HepG2 (cell line): ENCODE measurements around the gene DENND2D. TPM values are rescaled to one million over a fixed set of nuclear protein-coding genes. Genes with fewer than 3 reads are reported as not detected.
A peak's percentile ranks its signal among the peaks of the same experiment; 100 is the strongest.

Experiments
- ETV5 ChIP-seq: IDR thresholded peaks from 2 replicates; pipeline ENCODE4 v1.6.1; 2018; ENCODE audit warnings: missing biosample characterization, missing genetic modification reagents, inconsistent platforms, borderline replicate concordance
- FOXK1 ChIP-seq: sonication (generic); formaldehyde crosslinking; IDR thresholded peaks from 2 replicates; pipeline ENCODE4 v1.4.0; 2020; ENCODE audit warnings: low read depth, missing genetic modification reagents, borderline replicate concordance
- HMG20B ChIP-seq: conservative IDR thresholded peaks from 2 replicates; pipeline ENCODE4 v1.6.1; 2016; ENCODE audit warnings: missing genetic modification reagents, missing compliant biosample characterization
- IKZF5 ChIP-seq: IDR thresholded peaks from 2 replicates; pipeline ENCODE4 v1.6.1; 2018; ENCODE audit warnings: missing genetic modification reagents, mild to moderate bottlenecking, missing compliant biosample characterization
- SMARCC2 ChIP-seq: fragments of 450-650 bp; IDR thresholded peaks from 2 replicates; pipeline ENCODE4 v1.6.1; 2017; ENCODE audit warnings: antibody characterized with exemption, mild to moderate bottlenecking
- THAP11 ChIP-seq: IDR thresholded peaks from 2 replicates; pipeline ENCODE4 v1.6.1; 2016; ENCODE audit warnings: missing biosample characterization, missing genetic modification reagents
- ZBTB14 ChIP-seq: sonication (generic); formaldehyde crosslinking; IDR thresholded peaks from 2 replicates; pipeline ENCODE4 v1.4.0; 2020; ENCODE audit warnings: missing genetic modification reagents
- ZBTB26 ChIP-seq: IDR thresholded peaks from 2 replicates; pipeline ENCODE4 v1.6.1; 2016; ENCODE audit warnings: missing compliant biosample characterization, missing genetic modification reagents, borderline replicate concordance
- ZNF12 ChIP-seq: sonication (generic); formaldehyde crosslinking; IDR thresholded peaks from 2 replicates; pipeline ENCODE4 v1.5.0; 2020; ENCODE audit warnings: missing genetic modification reagents
- ZNF280D ChIP-seq: sonication (generic); formaldehyde crosslinking; IDR thresholded peaks from 2 replicates; pipeline ENCODE4 v1.5.1; 2020; ENCODE audit warnings: mild to moderate bottlenecking, missing genetic modification reagents
- ZNF33A ChIP-seq: sonication (generic); formaldehyde crosslinking; IDR thresholded peaks from 2 replicates; pipeline ENCODE4 v1.5.1; 2020; ENCODE audit warnings: missing genetic modification reagents, mild to moderate bottlenecking, moderate library complexity, borderline replicate concordance
- ZNF414 ChIP-seq: sonication (generic); formaldehyde crosslinking; IDR thresholded peaks from 2 replicates; pipeline ENCODE4 v1.5.0; 2020; ENCODE audit warnings: missing genetic modification reagents
- ZNF543 ChIP-seq: sonication (generic); formaldehyde crosslinking; IDR thresholded peaks from 2 replicates; pipeline ENCODE4 v1.4.0; 2020; ENCODE audit warnings: mild to moderate bottlenecking, missing genetic modification reagents
- ZNF740 ChIP-seq: sonication (generic); formaldehyde crosslinking; IDR thresholded peaks from 2 replicates; pipeline ENCODE4 v1.4.0; 2020; ENCODE audit warnings: missing genetic modification reagents
- ZXDC ChIP-seq: sonication (generic); formaldehyde crosslinking; IDR thresholded peaks from 2 replicates; pipeline ENCODE4 v1.5.0; 2020; ENCODE audit warnings: mild to moderate bottlenecking, missing genetic modification reagents
- polyA plus RNA-seq, 8 experiments: library from polyadenylated mRNA; depleted of rRNA in 3 of 8; stranded (reverse) in 7 of 8; unstranded in 1 of 8; fragments of >200 nt; fragmentation: Illumina TruSeq in 4 of 8; extraction: Trizol in 4 of 8; gene quantifications; 2 replicates each; pipeline versions ENCODE4 v1.2.1 to v1.2.3, GENCODE V29; 2011 to 2016; ENCODE audit warnings: low read depth in 4 of 8, missing spikeins in 1 of 8, mixed read lengths in 1 of 8; ENCODE audit not compliant: insufficient read depth in 1 of 8
- total RNA-seq, 5 experiments: library from RNA; depleted of rRNA; stranded (reverse); fragments of >200 nt; fragmentation: Illumina TruSeq; extraction: Trizol; gene quantifications; 2 replicates each; pipeline ENCODE4 v1.2.3, GENCODE V29; 2016; ENCODE audit warnings: low read depth in 1 of 5

Gene DENND2D
- total and polyA plus RNA-seq, 2 of the 13 experiments (the other 11 are each of a cell fraction or from before 2014, with no cell fraction given) = 0.04 TPM; not detected in 1

GRCh38 chr1:111139956-111140679 is 60.3 kb downstream of the DENND2D start, which contains the start of the genes CEPT1 and DRAM2 (continued):
- TF ChIP-seq ZBTB26 (CRISPR knock-in tag) = peak; percentile 63; the same call in 1 of the 2 replicates
- peak; percentile 9; the same call in 1 of the 2 replicates for TF ChIP-seq HMG20B (CRISPR knock-in tag)
- peak; percentile 82 for TF ChIP-seq IKZF5 (CRISPR knock-in tag)
- 0 out of 2 replicates have a peak, but pooled peaks have one; percentile 58 for TF ChIP-seq ZNF33A
- 0 out of 2 replicates have a peak, but pooled peaks have one; percentile 45 for TF ChIP-seq ZNF740
- no peak for TF ChIP-seq SMARCC2
- TF ChIP-seq FOXK1 = peak; percentile 71; the same call in 1 of the 2 replicates
- TF ChIP-seq ZNF414 (CRISPR knock-in tag) = no peak; the same call in 1 of the 2 replicates
- 0 out of 2 replicates have a peak, but pooled peaks have one; percentile 15 for TF ChIP-seq ZNF543 (CRISPR knock-in tag)
- TF ChIP-seq ZXDC (CRISPR knock-in tag) = no peak
- peak; percentile 47; the same call in 1 of the 2 replicates for TF ChIP-seq ZNF280D (CRISPR knock-in tag)
- peak; percentile 89 for TF ChIP-seq THAP11 (CRISPR knock-in tag)
- peak; percentile 5; the same call in 1 of the 2 replicates for TF ChIP-seq ETV5 (CRISPR knock-in tag)
- TF ChIP-seq ZBTB14 (CRISPR knock-in tag) = peak; percentile 99
- TF ChIP-seq ZNF12 (CRISPR knock-in tag) = peak; percentile 8; the same call in 1 of the 2 replicates
